Activated CD4-positive, alpha-beta T cell treated with anti-CD3 and anti-CD28 coated beads, Interleukin-2, amount 50 U/mL, for 1 hour (primary cell): ENCODE data around the gene COMMD6.
"Not testable (repeated sequence)": the region's sequence is repeated elsewhere in the genome, so short reads cannot be mapped to it uniquely, and the experiment has no call there.

Experiments
- DNase-seq: peaks from one replicate; pipeline ENCODE4 v3.0.0-alpha.2; 2020

Gene COMMD6

GRCh38 chr13:75537401-75538365 is at the start of gene COMMD6:
TSS of gene COMMD6 (minus strand) at chr13:75537841. CDS start at chr13:75537805, 36 bp downstream.
- peak; percentile 58 for DNase-seq

- DNase-seq = no peak
These were observed 47.5 kb upstream of the COMMD6 start for GRCh38 chr13:75585153-75585552.

- no peak for DNase-seq
These were observed 45.5 kb upstream of the COMMD6 start for GRCh38 chr13:75583091-75583490.

GRCh38 chr13:75581874-75582640 is 44.4 kb upstream of the COMMD6 start:
- no peak for DNase-seq

GRCh38 chr13:75579529-75579928 is 41.9 kb upstream of the COMMD6 start:
- DNase-seq = no peak

- DNase-seq = no peak
These were observed 31.9 kb upstream of the COMMD6 start for GRCh38 chr13:75569576-75569975.

- DNase-seq = no peak
These were observed 29.0 kb upstream of the COMMD6 start for GRCh38 chr13:75566658-75567057.

- no peak for DNase-seq
These were observed 20.7 kb upstream of the COMMD6 start for GRCh38 chr13:75558145-75558840.

GRCh38 chr13:75556961-75557360 is 19.3 kb upstream of the COMMD6 start:
- no peak for DNase-seq

GRCh38 chr13:75555836-75556235 is 18.2 kb upstream of the COMMD6 start:
- DNase-seq = no peak

- DNase-seq = no peak
These were observed 17.3 kb upstream of the COMMD6 start for GRCh38 chr13:75554981-75555380.

- DNase-seq = no peak
These were observed 16.8 kb upstream of the COMMD6 start for GRCh38 chr13:75554464-75554863.

- DNase-seq = no peak
These were observed 12.5 kb upstream of the COMMD6 start for GRCh38 chr13:75550159-75550567.

GRCh38 chr13:75549262-75550158 is 11.9 kb upstream of the COMMD6 start, which contains the start of gene UCHL3:
TSS of gene UCHL3 (plus strand) at chr13:75549791. CDS start at chr13:75549821, 30 bp downstream.
- DNase-seq = peak; percentile 98

- no peak for DNase-seq
These were observed 10.3 kb upstream of the COMMD6 start for GRCh38 chr13:75547917-75548316.

GRCh38 chr13:75545386-75545785 is 7.7 kb upstream of the COMMD6 start:
- not testable (repeated sequence) for DNase-seq

- DNase-seq = no peak
These were observed 7.2 kb upstream of the COMMD6 start for GRCh38 chr13:75544681-75545330.

- DNase-seq = no peak
These were observed 4.3 kb upstream of the COMMD6 start for GRCh38 chr13:75541961-75542360.

GRCh38 chr13:75541287-75541686 is 3.6 kb upstream of the COMMD6 start:
- DNase-seq = no peak

GRCh38 chr13:75533861-75534260 is 3.8 kb downstream of the COMMD6 start:
- DNase-seq = no peak

GRCh38 chr13:75530549-75530961 is 7.1 kb downstream of the COMMD6 start:
- DNase-seq = no peak
